Thymus (tissue), 11 donors: Measurements from ENCODE around the gene KRT75. TPM values are rescaled to one million over a fixed set of nuclear protein-coding genes. Genes with fewer than 3 reads are reported as not detected.

Experiments
- DNase-seq, 9 donors: peaks; one replicate each; pipeline ENCODE4 v3.0.0-alpha.2; 2013; ENCODE audit warnings: low spot score in 9 of 9, low read depth in 6 of 9, missing footprints in 1 of 9
- H3K27ac ChIP-seq, 2 donors: one replicate each; pipeline ENCODE4 v1.5.1; 2013; ENCODE audit warnings: control low read depth in 1 of 2, low read depth in 1 of 2, low read length in 1 of 2, mild to moderate bottlenecking in 1 of 2, moderate library complexity in 1 of 2
- H3K27me3 ChIP-seq, 2 donors: one replicate each; pipeline ENCODE4 v1.5.1; 2013; ENCODE audit warnings: low read length in 1 of 2; ENCODE audit not compliant: control insufficient read depth in 2 of 2, insufficient read depth in 1 of 2
- H3K36me3 ChIP-seq, 2 donors: one replicate each; pipeline ENCODE4 v1.5.1; 2013; ENCODE audit warnings: low read length in 1 of 2, mild to moderate bottlenecking in 1 of 2, moderate library complexity in 1 of 2; ENCODE audit not compliant: control insufficient read depth in 2 of 2, insufficient read depth in 2 of 2
- H3K4me1 ChIP-seq, 2 donors: one replicate each; pipeline ENCODE4 v1.5.1; 2013; ENCODE audit warnings: low read length in 2 of 2; ENCODE audit not compliant: control insufficient read depth in 2 of 2, insufficient read depth in 2 of 2
- H3K4me3 ChIP-seq, 2 donors: one replicate each; pipeline ENCODE4 v1.5.1; 2013; ENCODE audit warnings: low read length in 2 of 2, control low read depth in 1 of 2, mild to moderate bottlenecking in 1 of 2
- H3K9me3 ChIP-seq, 2 donors: one replicate each; pipeline ENCODE4 v1.5.1; 2013; ENCODE audit warnings: low read length in 1 of 2, mild to moderate bottlenecking in 1 of 2; ENCODE audit not compliant: control insufficient read depth in 2 of 2, insufficient read depth in 1 of 2
- WGBS: extraction: QIAGEN DNeasy Blood & Tissue Kit; methylation state at CpG from one replicate; pipeline ENCODE4 v1.1.7; 2013; 5-methylcytosine and 5-hydroxymethylcytosine counted together
- polyA plus RNA-seq: library from polyadenylated mRNA; stranded (reverse); fragments of 200-250 nt; gene quantifications from one replicate; pipeline ENCODE4 v1.2.3, GENCODE V29; 2013
- total RNA-seq: library from RNA; stranded (reverse); fragments of 120-200 nt; gene quantifications from one replicate; pipeline ENCODE4 v1.2.4, GENCODE V29; 2013
- donor health status: healthy.

Gene KRT75
- total and polyA plus RNA-seq, 2 donors = 0.14 to 6.8 TPM

- Histone ChIP-seq H3K36me3 (no peaks in the 10 kb centered on the region), H3K9me3 (no peaks in the 10 kb centered on the region), H3K27ac (no peak overlapping the region), H3K27me3 (peaks cover 0 to 2% of the 10 kb centered on the region in 2 donors), H3K4me3 (no peak overlapping the region), H3K4me1 (no peaks in the 10 kb centered on the region)
- DNase-seq = no peak
- WGBS = 86% methylated on average over 9 of the region's 9 CpGs
Measured at GRCh38 chr12:52436828-52437474, 2.8 kb upstream of the KRT75 start.

- 71% methylated on average over 9 of the region's 9 CpGs for WGBS
- no peak overlapping the region for H3K27ac ChIP-seq
- H3K9me3 ChIP-seq = no peaks in the 10 kb centered on the region
Measured at GRCh38 chr12:52436000-52436827, 2.0 kb upstream of the KRT75 start.

GRCh38 chr12:52435659-52435999 lies 1.5 kb upstream of the KRT75 start:
- DNase-seq = no peak
- no peaks in the 10 kb centered on the region for H3K36me3 ChIP-seq
- no peak overlapping the region for H3K4me3 ChIP-seq
- H3K27me3 ChIP-seq = peaks cover 0 to 2% of the 10 kb centered on the region in 2 donors
- H3K27ac ChIP-seq = no peak overlapping the region
- 92% methylated on average over 6 of the region's 6 CpGs for WGBS
- no peaks in the 10 kb centered on the region for H3K9me3 ChIP-seq
- no peaks in the 10 kb centered on the region for H3K4me1 ChIP-seq

More at GRCh38 chr12:52436000-52436827, 2.0 kb upstream of the KRT75 start:
- DNase-seq = no peak
- H3K4me3 ChIP-seq = no peak overlapping the region
- H3K36me3 ChIP-seq = no peaks in the 10 kb centered on the region
- peaks cover 0 to 2% of the 10 kb centered on the region in 2 donors for H3K27me3 ChIP-seq
- H3K4me1 ChIP-seq = no peaks in the 10 kb centered on the region

- H3K27me3 ChIP-seq = peaks cover 0 to 2% of the 10 kb centered on the region in 2 donors
- no peaks in the 10 kb centered on the region for H3K4me1 ChIP-seq
- DNase-seq = no peak
- no peaks in the 10 kb centered on the region for H3K36me3 ChIP-seq
- no peaks in the 10 kb centered on the region for H3K9me3 ChIP-seq
- H3K27ac ChIP-seq = no peak overlapping the region
- H3K4me3 ChIP-seq = no peak overlapping the region
- WGBS = 96% methylated on average over 6 of the region's 6 CpGs
Measured at GRCh38 chr12:52434760-52435530, 774 bp upstream of the KRT75 start.

GRCh38 chr12:52433501-52434080 lies 580 bp downstream of the KRT75 start:
- 96% methylated on average over 12 of the region's 12 CpGs for WGBS
- Histone ChIP-seq H3K27ac (no peak overlapping the region), H3K9me3 (no peaks in the 10 kb centered on the region), H3K4me3 (no peak overlapping the region), H3K4me1 (no peaks in the 10 kb centered on the region), H3K27me3 (peaks cover 0 to 2% of the 10 kb centered on the region in 2 donors), H3K36me3 (no peaks in the 10 kb centered on the region)
- DNase-seq = no peak

- no peak for DNase-seq
- 93% methylated on average over 6 of the region's 6 CpGs for WGBS
Measured at GRCh38 chr12:52432559-52433207, 1.5 kb downstream of the KRT75 start.

GRCh38 chr12:52428121-52428520 lies 6.0 kb downstream of the KRT75 start:
- Histone ChIP-seq H3K4me1 (peaks cover 0 to 2% of the 10 kb centered on the region in 2 donors), H3K27me3 (peaks cover 0 to 15% of the 10 kb centered on the region in 2 donors), H3K36me3 (no peaks in the 10 kb centered on the region), H3K4me3 (no peak overlapping the region), H3K9me3 (no peaks in the 10 kb centered on the region), H3K27ac (no peak overlapping the region)
- 85% methylated on average over 10 of the region's 10 CpGs for WGBS
- no peak for DNase-seq

More at GRCh38 chr12:52432559-52433207, 1.5 kb downstream of the KRT75 start:
- no peak overlapping the region for H3K27ac ChIP-seq
- peaks cover 0 to 4% of the 10 kb centered on the region in 2 donors for H3K27me3 ChIP-seq
- H3K36me3 ChIP-seq = no peaks in the 10 kb centered on the region
- no peaks in the 10 kb centered on the region for H3K4me1 ChIP-seq
- H3K9me3 ChIP-seq = no peaks in the 10 kb centered on the region
- H3K4me3 ChIP-seq = no peak overlapping the region

- Histone ChIP-seq H3K36me3 (no peaks in the 10 kb centered on the region), H3K4me1 (peaks cover 0 to 2% of the 10 kb centered on the region in 2 donors), H3K27me3 (peaks cover 0 to 17% of the 10 kb centered on the region in 2 donors), H3K9me3 (no peaks in the 10 kb centered on the region), H3K27ac (no peak overlapping the region), H3K4me3 (no peak overlapping the region)
- WGBS = 87% methylated on average over 1 of the region's 1 CpG
- no peak for DNase-seq
Measured at GRCh38 chr12:52427083-52427482, 7.1 kb downstream of the KRT75 start.
